Iris pigment epithelial cell (primary cell): ENCODE measurements around the gene TRIM17.

ENCODE experiments used
- DNase-seq: peaks from one replicate; pipeline ENCODE4 v3.0.0-alpha.2; 2011; ENCODE audit warnings: low read depth

The TRIM17 gene, protein sequence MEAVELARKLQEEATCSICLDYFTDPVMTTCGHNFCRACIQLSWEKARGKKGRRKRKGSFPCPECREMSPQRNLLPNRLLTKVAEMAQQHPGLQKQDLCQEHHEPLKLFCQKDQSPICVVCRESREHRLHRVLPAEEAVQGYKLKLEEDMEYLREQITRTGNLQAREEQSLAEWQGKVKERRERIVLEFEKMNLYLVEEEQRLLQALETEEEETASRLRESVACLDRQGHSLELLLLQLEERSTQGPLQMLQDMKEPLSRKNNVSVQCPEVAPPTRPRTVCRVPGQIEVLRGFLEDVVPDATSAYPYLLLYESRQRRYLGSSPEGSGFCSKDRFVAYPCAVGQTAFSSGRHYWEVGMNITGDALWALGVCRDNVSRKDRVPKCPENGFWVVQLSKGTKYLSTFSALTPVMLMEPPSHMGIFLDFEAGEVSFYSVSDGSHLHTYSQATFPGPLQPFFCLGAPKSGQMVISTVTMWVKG

DNA sequence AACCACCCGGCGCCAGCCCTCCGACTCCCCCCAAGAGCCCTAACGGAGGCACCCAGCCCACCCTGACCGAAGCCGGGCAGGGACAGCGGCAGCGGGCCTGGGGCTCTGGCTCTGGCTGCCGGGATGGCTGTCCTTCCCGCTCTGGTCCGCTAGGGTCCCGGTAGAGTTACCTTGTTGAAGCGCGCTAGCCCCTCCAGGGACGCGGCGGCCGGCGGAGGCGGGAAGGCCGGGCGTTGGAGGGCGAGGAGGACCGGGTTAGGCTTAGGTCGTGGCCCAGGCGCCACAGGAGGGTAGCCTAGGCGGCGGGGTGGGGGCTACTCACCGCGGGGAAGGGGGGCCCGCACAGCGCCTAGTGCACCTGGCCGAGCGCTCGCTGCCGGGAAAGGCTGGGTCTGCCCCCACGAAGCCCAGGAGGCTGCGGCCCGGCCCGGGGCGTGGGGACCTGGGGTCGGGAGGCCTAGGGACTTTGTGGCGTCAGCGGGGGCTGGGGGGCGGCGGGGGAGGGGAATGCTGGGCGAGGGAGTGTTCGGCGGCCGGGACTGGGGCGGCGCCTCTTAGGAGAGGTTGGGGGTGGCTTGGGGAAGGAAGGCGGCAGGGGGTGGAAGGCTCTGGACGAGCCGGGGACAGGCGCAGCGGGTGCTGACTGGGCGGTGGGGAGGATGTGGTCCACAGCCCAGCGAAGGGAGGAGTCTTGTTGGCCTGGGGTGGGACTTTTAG lies at the start of gene TRIM17:
TSS of gene TRIM17 (minus strand) at position 645 of the 717 bp plus-strand sequence. CDS start 1,789 bp downstream, outside the sequence.
- DNase-seq = no peak

DNA sequence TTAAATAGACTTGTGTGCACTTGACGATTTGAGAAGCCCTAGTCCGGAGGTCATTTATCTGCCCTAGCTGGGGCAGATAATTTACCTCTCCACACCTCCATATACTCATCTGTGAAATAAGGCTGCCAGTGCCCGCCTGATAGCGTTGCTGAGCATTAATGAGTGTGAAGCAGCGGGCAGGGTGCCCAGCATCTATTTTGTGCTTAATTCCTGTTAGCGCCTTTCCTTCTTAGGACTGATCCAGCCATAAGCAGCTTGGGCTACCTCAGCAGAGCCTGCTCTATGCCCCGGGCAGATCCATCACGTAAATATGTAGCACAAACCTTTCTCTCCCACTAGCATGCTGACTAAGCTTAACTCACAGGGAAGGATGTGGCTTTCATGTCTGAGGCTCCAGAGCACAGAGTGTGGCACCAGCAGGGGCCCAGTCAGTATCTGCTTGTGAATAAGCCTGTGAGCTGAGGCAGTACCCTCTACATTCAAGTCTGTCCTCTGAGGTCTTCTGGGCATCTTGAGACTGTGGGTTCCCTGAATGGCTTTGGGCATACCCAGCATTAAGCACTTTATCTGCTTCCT lies 49.0 kb upstream of the TRIM17 start:
- DNase-seq = no peak

DNA sequence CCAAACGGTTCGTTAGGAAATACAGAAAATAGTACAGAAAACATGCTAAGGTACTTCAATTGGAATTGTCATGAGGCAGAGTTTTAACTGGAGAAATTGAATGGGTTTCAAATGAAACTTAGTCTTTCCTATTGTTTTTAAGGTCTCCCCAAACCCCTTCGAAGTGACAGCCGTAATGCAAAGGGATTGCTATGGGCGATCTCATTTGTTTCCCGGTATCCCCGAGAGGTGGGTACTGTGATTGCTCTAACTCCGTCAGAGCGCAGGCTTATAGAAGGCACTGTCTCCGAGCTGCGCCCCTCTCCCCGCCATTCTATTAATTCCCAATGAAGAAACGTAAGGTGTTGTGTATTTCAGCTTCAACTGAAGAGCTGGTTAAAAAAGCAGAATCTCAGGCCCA lies 48.5 kb upstream of the TRIM17 start:
- DNase-seq = no peak

DNA sequence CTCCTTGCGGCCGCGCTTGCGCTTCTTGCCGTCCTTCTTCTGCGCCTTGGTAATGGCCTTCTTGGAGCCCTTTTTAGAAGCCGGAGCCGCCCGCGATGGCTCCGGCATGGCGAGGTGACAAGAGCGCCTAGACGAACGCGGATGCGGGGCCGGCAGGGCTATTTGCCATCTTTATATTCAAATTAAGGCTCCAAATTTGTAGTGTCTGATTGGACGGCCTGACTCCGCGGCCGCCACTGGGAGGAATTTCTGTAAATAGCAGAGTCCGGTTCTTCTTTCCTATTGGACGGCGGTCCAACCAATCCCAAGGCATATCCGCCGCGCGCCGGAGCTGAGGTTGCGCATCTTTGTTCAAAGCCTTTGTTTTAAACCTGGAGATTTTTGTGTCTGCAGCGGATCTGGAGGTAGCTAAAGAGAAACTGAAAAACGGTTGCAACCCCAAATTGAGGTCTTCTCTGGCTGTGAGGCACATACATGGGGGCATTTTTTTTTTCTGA lies 47.9 kb upstream of the TRIM17 start:
- DNase-seq = peak; percentile 91

DNA sequence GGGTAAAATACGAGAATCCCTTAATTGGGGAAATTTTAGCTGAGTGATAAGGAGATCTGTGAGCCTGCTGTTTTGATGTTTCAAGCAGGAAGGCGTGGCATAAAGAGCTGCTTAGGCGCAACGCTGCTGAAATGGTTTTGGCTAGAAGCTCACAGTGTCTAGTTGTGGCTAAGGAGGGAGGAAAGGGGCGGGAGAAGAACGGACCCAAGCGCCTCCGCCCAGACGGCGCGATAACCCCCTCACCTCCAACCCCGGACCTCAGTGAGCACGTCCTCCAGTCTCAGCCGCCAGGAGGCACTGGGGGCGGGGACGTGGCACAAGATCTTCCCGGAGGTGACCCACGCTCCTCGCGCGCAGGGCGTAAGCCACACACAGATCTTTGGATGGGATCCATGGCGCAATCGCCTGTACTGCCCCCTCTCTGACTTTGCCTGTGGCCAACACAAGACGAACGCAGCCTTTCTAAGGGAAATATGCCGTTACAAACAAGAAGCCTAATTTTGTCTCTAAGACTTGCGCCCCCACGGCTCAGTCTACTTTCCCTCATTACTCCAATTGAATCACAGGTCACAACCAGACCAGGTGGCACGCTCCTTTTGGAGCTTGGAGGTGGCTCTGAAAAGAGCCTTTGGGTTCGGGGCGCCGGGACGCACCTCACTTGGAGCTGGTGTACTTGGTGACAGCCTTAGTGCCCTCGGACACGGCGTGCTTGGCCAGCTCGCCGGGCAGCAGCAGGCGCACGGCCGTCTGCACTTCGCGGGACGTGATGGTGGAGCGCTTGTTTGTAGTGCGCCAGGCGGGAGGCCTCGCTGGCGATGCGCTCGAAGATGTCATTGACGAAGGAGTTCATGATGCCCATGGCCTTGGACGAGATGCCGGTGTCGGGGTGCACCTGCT lies 47.1 kb upstream of the TRIM17 start:
- peak; percentile 36 for DNase-seq

DNA sequence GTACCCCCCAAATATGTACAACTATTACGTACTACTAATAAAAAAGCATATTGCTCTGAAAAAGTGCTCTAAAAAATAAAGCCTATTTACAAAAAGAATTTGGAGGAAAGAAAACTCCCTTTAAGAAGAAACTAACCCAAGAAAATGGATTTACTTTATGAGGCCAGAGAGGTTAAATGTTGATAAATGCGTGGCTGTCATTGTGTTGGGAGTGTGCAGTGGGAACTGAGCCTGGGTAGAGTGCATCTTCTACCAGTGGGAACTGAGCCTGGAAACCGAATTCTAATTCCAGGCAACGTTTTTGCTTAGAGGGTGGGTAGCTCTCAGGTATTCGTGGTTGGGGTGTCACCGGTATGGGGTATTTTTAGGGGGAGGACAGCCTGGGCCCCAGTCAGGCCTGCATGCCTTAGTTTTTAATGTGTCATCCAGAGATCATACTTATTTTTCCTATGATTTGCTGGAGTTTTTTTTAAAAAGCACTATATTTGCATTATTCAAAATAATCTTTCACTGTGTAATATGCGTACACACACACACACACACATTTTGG lies 46.4 kb upstream of the TRIM17 start:
- no peak for DNase-seq

DNA sequence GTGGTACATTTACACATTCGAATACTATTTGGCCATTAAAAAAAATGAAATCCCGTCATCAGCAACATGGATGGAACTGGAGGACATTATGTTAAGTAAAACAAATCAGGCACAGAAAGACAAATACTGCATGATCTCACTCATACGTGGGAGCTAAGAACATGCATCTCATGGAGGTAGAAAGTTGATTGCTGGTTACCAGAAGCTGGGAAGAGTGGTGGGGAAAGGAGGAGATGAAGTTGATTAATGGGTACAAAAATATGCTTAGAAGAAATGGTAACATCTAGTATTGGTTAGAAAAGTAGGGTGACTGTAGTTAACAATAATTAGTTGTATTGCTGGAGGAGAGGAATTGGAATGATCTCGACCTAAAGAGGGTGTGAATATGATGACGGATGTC lies 45.9 kb upstream of the TRIM17 start:
- DNase-seq = no peak

DNA sequence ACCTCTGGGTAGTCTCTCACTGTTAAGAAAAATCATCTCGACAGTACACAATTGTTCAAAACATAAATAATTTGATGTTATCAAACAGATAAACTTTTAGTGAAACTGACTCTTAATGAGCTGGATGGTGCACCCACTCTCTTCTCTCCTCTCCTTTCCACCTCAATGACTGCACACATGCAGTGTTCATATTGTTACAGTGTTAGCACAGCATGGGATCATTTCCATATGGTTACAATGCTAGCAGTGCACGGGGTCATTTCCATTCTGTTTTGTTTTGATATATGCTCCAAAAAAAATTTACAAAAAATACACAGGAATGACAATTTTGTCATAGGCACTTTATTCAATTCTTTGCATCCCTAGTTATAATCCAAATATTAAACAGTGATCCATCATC lies 44.2 kb upstream of the TRIM17 start:
- no peak for DNase-seq

DNA sequence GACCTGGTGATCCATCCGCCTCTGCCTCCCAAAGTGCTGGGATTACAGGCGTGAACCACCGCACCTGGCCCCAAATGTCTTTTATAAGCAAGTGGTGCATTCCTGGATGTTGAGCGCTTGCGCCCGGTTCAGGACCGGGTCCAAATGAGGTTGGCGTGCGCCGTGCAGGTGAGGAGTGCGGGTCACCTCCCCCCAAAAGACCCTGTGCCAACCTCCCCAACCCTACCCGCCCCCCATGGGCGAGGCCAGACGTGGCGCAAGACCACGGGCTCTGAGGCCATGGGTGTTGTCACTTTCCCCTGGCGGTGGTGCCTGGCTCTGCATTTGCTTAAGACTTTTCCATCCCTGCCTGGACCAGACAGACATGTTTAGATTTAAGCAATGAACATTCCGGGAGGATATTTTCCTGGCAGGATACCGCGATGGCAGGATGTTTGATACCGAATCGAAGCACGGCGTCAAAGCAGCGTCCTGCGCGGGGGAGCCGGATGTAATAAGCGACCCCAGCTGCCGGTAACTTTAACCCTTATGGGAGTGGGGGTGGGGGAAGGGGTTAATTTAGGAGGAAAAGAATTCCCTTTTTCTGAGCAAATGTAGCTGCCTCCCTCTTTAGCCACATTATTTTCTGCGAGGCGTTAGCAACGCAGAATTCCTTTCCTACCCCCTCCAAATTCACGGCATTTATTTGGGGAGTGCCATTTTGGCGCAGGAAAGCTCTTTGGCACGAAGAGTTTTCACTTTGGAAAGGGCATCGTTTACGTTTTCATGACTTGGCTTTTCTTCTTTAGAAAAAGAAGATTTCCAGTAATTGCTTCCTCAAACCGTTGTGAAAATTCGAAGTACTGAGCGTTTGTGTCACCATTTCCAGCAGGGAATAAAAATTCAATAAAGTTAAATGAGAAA lies 42.7 kb upstream of the TRIM17 start:
- peak; percentile 86 for DNase-seq

DNA sequence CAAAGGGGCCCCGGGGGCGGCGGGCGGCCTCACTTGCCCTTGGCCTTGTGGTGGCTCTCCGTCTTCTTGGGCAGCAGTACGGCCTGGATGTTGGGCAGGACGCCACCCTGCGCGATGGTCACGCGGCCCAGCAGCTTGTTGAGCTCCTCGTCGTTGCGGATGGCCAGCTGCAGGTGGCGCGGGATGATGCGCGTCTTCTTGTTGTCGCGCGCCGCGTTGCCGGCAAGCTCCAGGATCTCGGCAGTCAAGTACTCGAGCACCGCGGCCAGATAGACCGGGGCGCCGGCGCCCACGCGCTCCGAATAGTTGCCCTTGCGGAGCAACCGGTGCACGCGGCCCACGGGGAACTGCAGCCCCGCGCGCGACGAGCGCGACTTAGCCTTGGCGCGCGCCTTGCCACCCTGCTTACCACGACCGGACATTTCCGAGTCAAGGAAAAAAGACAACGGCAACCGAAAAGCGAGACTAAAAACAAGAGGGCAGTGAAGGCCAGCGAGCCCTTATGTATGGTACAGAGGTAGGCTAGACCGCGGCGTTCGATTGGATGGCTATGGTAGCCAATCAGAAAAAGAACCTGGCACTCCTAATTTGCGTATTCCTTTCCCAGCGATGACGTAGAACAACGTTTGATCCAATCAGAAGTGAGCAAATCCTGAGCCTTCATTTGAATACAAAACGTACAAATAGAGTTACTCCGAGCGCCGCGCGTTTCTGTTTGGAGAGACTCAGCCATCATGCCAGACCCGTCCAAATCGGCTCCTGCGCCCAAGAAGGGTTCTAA lies 40.9 kb upstream of the TRIM17 start:
- DNase-seq = peak; percentile 99

DNA sequence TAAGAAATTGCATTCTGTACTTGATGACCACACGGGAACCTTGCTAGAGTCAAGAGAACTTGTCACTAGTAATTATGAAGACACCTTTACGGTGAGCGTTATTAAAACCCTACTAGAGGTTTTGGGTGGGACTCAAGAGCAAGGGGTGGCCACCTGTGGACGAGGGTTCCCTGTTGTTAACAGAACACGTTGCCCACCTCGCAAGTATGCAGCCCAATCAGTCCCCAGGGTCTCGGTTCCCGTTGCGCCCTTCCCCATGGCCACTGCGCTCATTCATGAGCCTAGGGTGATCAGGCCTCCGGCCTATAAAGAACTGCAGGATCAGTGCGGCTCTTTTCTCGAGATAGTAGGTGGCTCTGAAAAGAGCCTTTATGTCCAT lies 40.3 kb upstream of the TRIM17 start:
- DNase-seq = peak; percentile 4

DNA sequence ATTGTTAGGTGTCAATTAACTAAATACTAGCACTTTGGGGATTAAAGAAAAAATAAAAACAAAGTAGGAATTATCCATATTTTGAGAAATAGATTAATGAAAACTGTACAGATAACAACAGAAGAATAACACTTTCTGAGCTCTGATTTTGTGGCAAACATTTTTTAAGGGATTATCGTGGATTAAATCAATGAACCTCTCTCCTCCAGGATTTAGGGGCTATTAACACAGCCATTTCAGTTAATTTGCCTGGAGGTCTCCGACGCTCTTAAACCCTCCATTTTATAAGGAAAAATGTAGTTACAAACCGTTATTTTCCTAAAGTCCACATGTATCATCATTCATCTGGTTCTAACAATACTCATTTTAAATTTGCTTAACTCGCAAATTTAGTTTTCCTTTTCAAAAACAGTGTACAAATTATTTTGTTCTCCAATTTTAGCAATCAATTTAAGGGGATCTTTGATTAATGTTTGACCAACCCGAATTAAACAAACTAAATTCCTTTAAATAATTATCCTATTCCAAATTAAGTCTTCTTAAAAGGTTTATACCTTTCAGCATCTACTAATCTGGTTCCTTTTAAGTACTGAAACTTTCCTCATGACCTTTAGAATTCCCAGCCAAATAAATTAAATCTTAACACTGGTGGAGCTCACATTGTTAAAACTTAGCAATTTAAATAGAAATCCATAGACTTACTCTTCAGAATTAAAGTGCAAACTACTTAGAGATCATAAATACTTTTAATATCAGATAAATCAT lies 39.8 kb upstream of the TRIM17 start:
- DNase-seq = no peak

DNA sequence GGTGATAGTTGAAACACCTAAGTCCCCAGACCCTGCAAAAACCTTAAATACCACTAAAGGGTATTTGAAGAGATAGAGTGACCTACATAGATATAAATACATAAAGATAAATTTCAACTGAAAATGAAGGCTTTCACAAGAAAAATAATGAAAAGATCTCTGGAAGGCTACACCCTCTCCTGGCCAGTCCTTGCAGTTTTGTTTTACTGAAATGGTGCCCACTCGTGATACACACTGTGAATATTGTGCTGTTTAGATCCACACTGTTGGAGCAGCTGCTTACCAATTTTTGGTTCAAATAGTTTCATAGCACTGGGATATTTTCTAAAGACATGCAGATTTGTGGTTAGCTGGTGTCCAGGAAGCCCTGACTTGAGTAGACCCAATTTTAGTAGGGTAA lies 39.1 kb upstream of the TRIM17 start:
- peak; percentile 40 for DNase-seq

DNA sequence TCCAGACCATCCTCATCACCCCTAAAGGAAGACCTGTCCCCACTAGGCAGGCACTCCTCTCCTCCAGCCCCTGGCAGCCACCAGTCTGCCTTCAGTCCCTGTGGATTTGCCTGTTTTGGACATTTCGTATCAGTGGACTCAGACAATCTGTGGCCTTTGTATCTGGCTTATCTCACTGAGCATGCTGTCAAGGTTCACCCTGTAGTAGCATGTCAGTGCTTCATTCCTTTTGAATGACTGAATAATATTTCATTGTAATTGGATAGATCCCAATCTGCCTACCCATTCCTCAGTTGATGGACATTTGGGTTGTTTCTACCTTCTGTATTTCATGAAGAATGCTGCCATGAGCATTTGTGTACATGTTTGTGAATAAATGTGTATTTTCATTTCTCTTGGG lies 37.6 kb upstream of the TRIM17 start:
- no peak for DNase-seq

DNA sequence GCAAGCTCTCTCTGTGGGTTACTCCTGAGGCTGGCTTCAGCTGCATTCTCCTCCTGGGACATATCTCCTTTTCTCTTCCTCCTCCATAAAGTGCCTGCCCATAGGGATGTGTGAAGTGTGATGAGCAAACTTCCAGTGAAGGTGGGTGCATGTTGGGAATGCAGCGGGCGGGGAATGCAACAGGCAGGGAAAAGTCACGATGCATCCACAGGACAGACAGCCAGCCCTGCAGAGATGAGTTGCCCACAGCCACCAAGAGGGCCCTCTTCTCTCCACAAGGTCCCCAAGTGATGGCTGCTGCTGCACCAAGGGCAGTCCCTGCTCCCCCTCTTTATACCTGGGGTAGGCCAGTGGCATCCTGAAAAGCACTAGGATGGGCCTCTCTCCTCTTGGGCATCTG lies 37.0 kb upstream of the TRIM17 start:
- no peak for DNase-seq

DNA sequence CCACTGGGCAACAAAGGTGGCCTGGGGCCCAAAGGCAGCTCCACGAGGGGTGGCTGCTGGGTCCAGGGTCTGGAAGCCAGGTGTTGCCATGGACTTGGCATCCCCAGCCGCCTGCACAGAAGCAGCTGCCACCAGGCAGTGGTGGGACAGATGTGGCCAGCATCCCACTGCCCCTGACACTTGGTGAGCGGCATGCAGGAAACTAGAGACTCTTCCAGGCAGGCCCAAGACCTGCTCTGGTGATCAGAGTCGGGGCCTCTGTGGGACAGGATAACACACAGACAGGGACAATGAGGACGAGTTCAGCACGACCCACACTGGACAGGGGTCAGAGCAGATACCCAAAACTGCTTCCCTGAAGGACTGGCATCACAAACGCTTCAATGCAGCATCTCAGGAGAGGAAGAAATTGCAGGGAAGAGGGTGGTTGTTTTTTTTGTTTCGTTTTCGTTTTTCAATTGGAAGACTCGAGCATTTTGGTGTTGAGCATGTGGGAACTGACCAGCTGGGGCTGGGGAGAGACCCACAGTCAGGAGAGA lies 36.4 kb upstream of the TRIM17 start:
- no peak for DNase-seq

DNA sequence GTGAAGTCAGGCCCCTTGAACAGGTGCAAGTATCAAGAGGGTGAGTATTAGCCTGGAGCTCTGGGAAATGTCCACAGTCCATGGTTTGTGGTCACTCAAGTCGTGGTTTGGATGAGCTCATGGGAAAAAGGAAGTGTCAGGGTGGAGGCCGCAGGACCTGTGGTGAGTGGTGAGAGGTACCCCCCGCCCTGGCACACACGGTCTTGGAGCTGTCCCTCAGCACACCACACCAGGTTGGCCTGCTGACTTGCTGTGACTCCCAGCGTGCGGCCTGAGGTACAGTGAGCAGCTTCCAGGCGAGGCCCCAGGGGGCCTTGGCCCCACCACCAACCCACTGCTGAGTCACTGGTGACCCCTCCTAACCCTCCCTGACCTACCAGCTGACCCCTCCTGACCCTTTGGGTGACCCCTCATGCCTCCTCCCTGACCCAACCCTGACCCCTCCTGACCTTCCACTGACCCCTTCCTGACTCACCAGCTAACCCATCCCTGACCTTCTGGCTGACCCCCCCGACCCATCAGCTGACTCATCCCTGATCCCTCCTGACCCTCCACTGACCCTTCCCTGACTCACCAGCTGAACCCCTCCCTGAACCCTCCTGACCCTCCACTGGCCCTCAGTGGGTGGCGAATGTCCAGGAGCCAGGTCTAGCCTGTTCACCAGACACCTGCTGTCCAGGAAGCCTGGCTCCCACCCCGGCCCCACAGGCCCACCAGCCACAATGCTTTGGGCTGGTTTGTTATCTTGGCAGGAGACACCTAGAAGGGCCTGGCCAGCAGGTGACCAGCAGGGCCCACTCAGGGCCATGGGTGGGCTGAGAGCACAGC lies 35.7 kb upstream of the TRIM17 start:
- peak; percentile 20 for DNase-seq

DNA sequence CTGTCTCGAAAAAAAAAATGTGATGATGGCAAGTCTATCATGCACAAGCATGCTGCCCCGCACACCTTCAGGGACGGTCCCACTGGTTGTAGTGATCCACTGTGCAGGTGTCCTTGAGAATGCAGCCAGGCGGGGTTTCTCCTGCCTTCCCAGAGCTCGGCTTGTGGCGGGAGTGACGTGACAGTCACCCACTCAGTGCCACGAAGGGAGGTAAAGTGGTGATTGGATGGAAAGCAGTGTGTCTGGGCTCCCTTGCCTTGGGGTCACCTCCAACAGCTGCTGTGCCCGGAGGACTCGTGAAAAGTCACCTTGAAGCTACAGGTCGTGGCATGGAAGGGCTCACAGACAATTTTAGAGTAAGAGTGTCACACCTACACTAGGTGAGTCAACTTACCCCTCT lies 33.5 kb upstream of the TRIM17 start:
- no peak for DNase-seq
